ENCODE measurements around the gene ELOA. TPM values are rescaled to one million over a fixed set of nuclear protein-coding genes. Genes with fewer than 3 reads are reported as not detected.

The ELOA gene
- total and polyA plus RNA-seq, 2 of the 13 experiments (the other 11 are each of a cell fraction or from before 2014, with no cell fraction given), result 14.2 to 28.5 TPM

DNA sequence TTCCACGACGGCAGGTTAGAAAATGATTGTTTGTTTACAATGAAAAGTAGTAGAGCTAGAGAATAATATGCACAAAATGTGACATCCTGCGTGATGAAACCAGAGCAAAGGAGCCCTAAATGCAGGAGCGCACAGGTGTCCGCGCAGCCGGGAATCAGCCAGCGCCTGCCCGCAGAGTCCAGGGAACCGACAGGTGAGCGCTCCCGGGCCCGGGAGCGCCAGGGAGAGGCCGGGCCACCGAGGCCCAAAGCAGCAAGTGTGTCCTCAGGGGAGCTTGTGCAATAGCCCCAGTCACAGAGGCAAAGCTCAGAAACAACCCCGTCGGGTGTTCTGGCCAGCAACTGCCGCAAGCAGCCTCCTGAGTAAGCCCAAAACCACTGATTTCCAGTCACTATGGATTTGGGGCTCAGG lies 58.1 kb downstream of the ELOA start (continued):
- TF ChIP-seq FOXO4 (CRISPR knock-in tag; conservative IDR thresholded peaks at IDR 0.05) (0 out of 2 replicates have a peak, but pooled peaks have one; percentile 75), ZNF691 (CRISPR knock-in tag; IDR thresholded peaks at IDR 0.05; ENCODE audit: borderline replicate concordance, low read depth) (0 out of 2 replicates have a peak, but pooled peaks have one; percentile 17), ZNF562 (CRISPR knock-in tag; IDR thresholded peaks at IDR 0.05; ENCODE audit: borderline replicate concordance) (no peak), ZMAT3 (CRISPR knock-in tag; conservative IDR thresholded peaks at IDR 0.05) (no peak), CEBPG (CRISPR knock-in tag; IDR thresholded peaks at IDR 0.05) (peak; percentile 78), FOXA1 (IDR thresholded peaks at IDR 0.05) (no peak), FOXA1 (CRISPR knock-in tag; IDR thresholded peaks at IDR 0.05) (0 out of 2 replicates have a peak, but pooled peaks have one; percentile 3), ZNF34 (CRISPR knock-in tag; IDR thresholded peaks at IDR 0.05; ENCODE audit: borderline replicate concordance) (0 out of 2 replicates have a peak, but pooled peaks have one; percentile 37), ZFP62 (CRISPR knock-in tag; IDR thresholded peaks at IDR 0.05) (no peak)

DNA sequence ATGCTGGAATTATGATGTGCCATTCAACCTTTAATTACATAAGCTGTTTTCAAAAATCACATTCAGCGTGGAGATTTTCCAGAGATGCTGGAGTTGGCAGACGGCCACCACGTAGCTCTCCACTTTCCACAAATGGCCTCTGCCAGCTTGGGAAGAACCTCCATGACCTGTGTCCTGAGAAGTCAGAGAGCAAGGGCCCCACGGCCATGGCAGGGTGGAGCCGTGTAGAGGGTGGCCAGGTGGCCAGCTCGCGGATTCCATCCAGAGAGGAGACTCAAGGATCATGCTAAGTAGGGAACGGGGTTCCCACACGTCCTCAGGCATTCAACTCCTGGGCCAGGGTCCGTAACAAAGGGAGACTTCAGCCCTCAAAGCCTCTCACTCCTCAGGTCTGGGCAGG lies 58.6 kb downstream of the ELOA start:
- CTCF ChIA-PET (ENCODE audit: low intra/inter-chr PET ratio, low total read pairs), result no interaction called here
- H3K36me3 ChIP-seq (replicated peaks in 1 of 2; ENCODE audit: control insufficient read depth in 1 of 2, insufficient read depth in 2 of 2, low read length in 2 of 2), result peaks cover 4 to 20% of the 10 kb centered on the region in 2 experiments; a peak in 4 of 5 replicates
- TF ChIP-seq PAWR (CRISPR knock-in tag; IDR thresholded peaks at IDR 0.05; ENCODE audit: borderline replicate concordance), result no peak
- TF ChIP-seq ZBTB38 (CRISPR knock-in tag; IDR thresholded peaks at IDR 0.05), result peak; percentile 49; the same call in 1 of the 2 replicates
- WGBS (ENCODE audit: low lambda C conversion rate), result 57% methylated on average over 10 of the region's 10 CpGs
- no peaks in the 10 kb centered on the region; a peak in 1 of 5 replicates for H3K27me3 ChIP-seq (ENCODE audit: control insufficient read depth in 1 of 2, insufficient read depth in 2 of 2, low read length in 2 of 2)
- BruUV-seq (replicated peaks), result no TSS peak
- peak overlapping the region in 2 of 3 experiments; percentile 65 to 92; a peak in 3 of 6 replicates for H3K4me3 ChIP-seq (replicated peaks in 1 of 3; ENCODE audit: insufficient read depth in 1 of 3, low read depth in 2 of 3, low read length in 3 of 3)
- H3K4me2 ChIP-seq (ENCODE audit: low read depth, low read length), result peak overlapping the region; percentile 97
- in situ Hi-C loops (cut with HindIII; ENCODE audit: extremely low pct_ligation_motif_present, low pct_unique_long_range_greater_than_20kb) (no loop called here), intact Hi-C loops (cut with micrococcal nuclease; ENCODE audit: unreplicated experiment) (loop anchor here (5.0 kb wide), 1 partner anchor 65 kb away; the partner anchor contains the start of gene FUCA1)
- H3K9me3 ChIP-seq (ENCODE audit: low read length), result no peaks in the 10 kb centered on the region
- H3K27ac ChIP-seq (ENCODE audit: extremely low read length, insufficient read depth, low read length), result peak overlapping the region; percentile 95
- H3K9ac ChIP-seq (ENCODE audit: insufficient read depth, low read depth, low read length), result peak overlapping the region; percentile 10; the same call in 1 of the 2 replicates
- H2AFZ ChIP-seq (ENCODE audit: low read length), result no peak overlapping the region
- peaks cover 78% of the 10 kb centered on the region for H3K4me1 ChIP-seq (ENCODE audit: insufficient read depth, low read length)
- ATAC-seq, result no peak
- peaks cover 9% of the 10 kb centered on the region for H3K79me2 ChIP-seq (ENCODE audit: insufficient read depth, low read length)
- POLR2A ChIA-PET, result interaction anchor here (0.5 to 10.9 kb wide), 10 partner anchors 9 to 115 kb away, joined by 3 to 154 read pairs (median 10); partner anchors contain the start of genes FUCA1, HMGCL, LYPLA2 and PITHD1
- FAIRE-seq, result no peak
- H4K20me1 ChIP-seq (ENCODE audit: insufficient read depth, low read length), result peaks cover 5% of the 10 kb centered on the region; the same call in 1 of the 2 replicates
- DNase-seq (ENCODE audit: low spot score), result no peak
